Peyer's patch (tissue), 4 donors: Measurements from ENCODE around the gene TIMM22. TPM values are rescaled to one million over a fixed set of nuclear protein-coding genes. Genes with fewer than 3 reads are reported as not detected.
A peak's percentile ranks its signal among the peaks of the same experiment; 100 is the strongest.

ENCODE experiments used
- DNase-seq, 3 donors: peaks; one replicate each; pipeline ENCODE4 v3.0.0-alpha.2; 2017 to 2019
- H3K27ac ChIP-seq, 4 donors: fragments of 200-600 bp; sonication (generic); one replicate each; pipeline ENCODE4 v1.5.1; 2016 to 2019
- H3K27me3 ChIP-seq, 2 donors: fragments of 200-600 bp; sonication (generic); one replicate each; pipeline ENCODE4 v1.5.1; 2019
- H3K36me3 ChIP-seq, 3 donors: fragments of 200-600 bp; sonication (generic); one replicate each; pipeline ENCODE4 v1.5.1; 2016 to 2019
- H3K4me1 ChIP-seq, 4 donors: fragments of 200-600 bp; sonication (generic); one replicate each; pipeline ENCODE4 v1.5.1; 2016 to 2019
- H3K4me3 ChIP-seq, 4 donors: fragments of 200-600 bp; sonication (generic); 1 replicate in 3 of 4; 2 replicates in 1 of 4; pipeline ENCODE4 v1.5.1; 2016 to 2019; ENCODE audit warnings: mild to moderate bottlenecking in 1 of 4
- H3K9me3 ChIP-seq, 4 donors: fragments of 200-600 bp; sonication (generic); one replicate each; pipeline ENCODE4 v1.5.1; 2016 to 2019; ENCODE audit warnings: mild to moderate bottlenecking in 1 of 4
- CTCF ChIP-seq, 6 experiments: fragments of 450-650 bp in 4 of 6; fragments of 200-600 bp in 2 of 6; sonication (generic) in 1 of 6; IDR thresholded peaks; one replicate each; pipeline ENCODE4 v1.5.1; 2017 to 2019; ENCODE audit warnings: antibody characterized with exemption in 6 of 6, mild to moderate bottlenecking in 3 of 6, moderate library complexity in 1 of 6
- POLR2A ChIP-seq, 2 donors: fragments of 450-650 bp; IDR thresholded peaks; one replicate each; pipeline ENCODE4 v1.5.1; 2017; ENCODE audit warnings: antibody characterized with exemption in 2 of 2, mild to moderate bottlenecking in 2 of 2, moderate library complexity in 2 of 2
- total RNA-seq, 4 donors: library from RNA; depleted of rRNA; stranded (reverse); fragments of >200 nt; gene quantifications; one replicate each; pipeline ENCODE4 v1.1.0, GENCODE V29; 2016

TIMM22 gene
- total RNA-seq, 4 donors from 2014 or later: 9.0 to 18.2 (median 11.2) TPM

- Histone ChIP-seq H3K4me3 (no peak overlapping the region), H3K4me1 (peaks cover 0 to 74% (median 8%) of the 10 kb centered on the region in 4 donors), H3K36me3 (peaks cover 0 to 71% (median 0%) of the 10 kb centered on the region in 3 donors), H3K27ac (peak overlapping the region in 3 of 4 donors; percentile 40 to 76 (median 74)), H3K27me3 (no peaks in the 10 kb centered on the region), H3K9me3 (no peaks in the 10 kb centered on the region)
- no peak for DNase-seq
- no peak for TF ChIP-seq CTCF (IDR thresholded peaks at IDR 0.05)
- no peak for TF ChIP-seq POLR2A (IDR thresholded peaks at IDR 0.05)
These were observed 4.9 kb downstream of the TIMM22 start for GRCh38 chr17:1001640-1002411.

- no peak for DNase-seq
- H3K4me1 ChIP-seq: peaks cover 0 to 73% (median 8%) of the 10 kb centered on the region in 4 donors
These were observed 5.5 kb downstream of the TIMM22 start for GRCh38 chr17:1002412-1002753.

DNA sequence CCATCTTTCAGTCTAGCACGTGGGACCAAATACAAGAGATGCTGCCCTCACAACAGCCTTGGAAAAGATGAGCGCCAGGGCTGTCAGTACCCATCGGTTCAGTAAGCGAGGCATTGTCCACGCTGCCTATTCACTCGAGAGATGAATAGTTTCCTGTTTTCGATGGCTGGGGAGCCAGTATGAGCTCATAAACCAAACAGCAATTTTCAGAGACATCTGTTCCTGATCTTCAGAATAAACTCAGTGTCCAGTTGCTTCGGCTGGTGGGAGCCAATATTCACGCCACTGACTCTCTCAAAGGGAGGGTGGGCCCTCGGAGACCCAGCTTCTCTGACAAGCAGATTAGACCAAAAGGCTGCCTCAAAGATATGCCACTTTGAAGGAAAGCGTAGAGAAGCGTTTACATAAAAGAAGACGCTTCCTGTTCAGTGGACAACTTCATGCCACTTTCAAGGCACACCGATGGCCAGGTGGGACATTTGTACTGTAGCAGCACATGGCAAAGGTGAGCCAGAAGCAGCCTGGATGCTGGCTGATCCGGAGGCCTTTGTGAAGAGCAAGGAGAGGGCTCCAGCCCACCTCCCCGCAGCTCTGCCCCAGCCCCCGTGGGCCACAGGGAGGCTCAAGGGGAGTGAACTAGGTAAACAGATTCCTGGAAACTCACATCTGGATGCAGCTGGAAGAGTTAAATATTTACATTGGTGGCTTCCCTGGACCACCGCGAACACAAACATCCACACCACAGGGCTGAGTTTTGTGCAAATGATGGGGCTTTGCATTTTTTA lies 6.0 kb downstream of the TIMM22 start:
- peaks cover 0 to 82% (median 0%) of the 10 kb centered on the region in 3 donors for H3K36me3 ChIP-seq
- H3K4me3 ChIP-seq: no peak overlapping the region
- no peaks in the 10 kb centered on the region for H3K9me3 ChIP-seq
- no peak for TF ChIP-seq CTCF (IDR thresholded peaks at IDR 0.05)
- no peaks in the 10 kb centered on the region for H3K27me3 ChIP-seq
- no peak for DNase-seq
- peak overlapping the region in 3 of 4 donors; percentile 40 to 76 (median 74) for H3K27ac ChIP-seq
- peaks cover 0 to 67% (median 3%) of the 10 kb centered on the region in 4 donors for H3K4me1 ChIP-seq

More at GRCh38 chr17:1002412-1002753, 5.5 kb downstream of the TIMM22 start:
- TF ChIP-seq CTCF (IDR thresholded peaks at IDR 0.05) (no peak), POLR2A (IDR thresholded peaks at IDR 0.05) (no peak)
- no peaks in the 10 kb centered on the region for H3K27me3 ChIP-seq
- H3K36me3 ChIP-seq: peaks cover 0 to 76% (median 0%) of the 10 kb centered on the region in 3 donors
- peak overlapping the region in 3 of 4 donors; percentile 40 to 76 (median 74) for H3K27ac ChIP-seq
- H3K4me3 ChIP-seq: no peak overlapping the region
- H3K9me3 ChIP-seq: no peaks in the 10 kb centered on the region

DNA sequence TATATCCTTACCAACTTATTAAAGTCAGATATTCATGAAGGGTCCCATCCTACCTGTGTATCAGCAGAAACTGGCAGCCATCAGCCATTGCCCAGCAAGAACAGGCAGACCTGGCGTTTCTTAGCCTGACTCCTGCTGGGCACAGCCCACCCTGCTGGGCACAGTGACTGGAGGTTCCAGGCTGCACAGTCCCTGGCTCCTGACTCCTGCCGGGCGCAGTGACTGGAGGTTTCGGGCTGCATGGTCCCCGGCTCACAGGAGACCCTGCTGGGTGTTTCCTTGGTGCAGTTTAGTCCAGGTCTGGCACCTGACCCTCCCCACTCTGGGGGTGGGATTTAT lies 6.7 kb downstream of the TIMM22 start:
- H3K9me3 ChIP-seq: no peaks in the 10 kb centered on the region
- no peak overlapping the region for H3K4me3 ChIP-seq
- H3K27me3 ChIP-seq: no peaks in the 10 kb centered on the region
- H3K4me1 ChIP-seq: peaks cover 0 to 61% (median 0%) of the 10 kb centered on the region in 4 donors
- H3K36me3 ChIP-seq: peaks cover 0 to 88% (median 0%) of the 10 kb centered on the region in 3 donors
- peak overlapping the region in 2 of 4 donors; percentile 34 to 76 for H3K27ac ChIP-seq
- no peak for TF ChIP-seq POLR2A (IDR thresholded peaks at IDR 0.05)
- TF ChIP-seq CTCF (IDR thresholded peaks at IDR 0.05): no peak
- no peak for DNase-seq

DNA sequence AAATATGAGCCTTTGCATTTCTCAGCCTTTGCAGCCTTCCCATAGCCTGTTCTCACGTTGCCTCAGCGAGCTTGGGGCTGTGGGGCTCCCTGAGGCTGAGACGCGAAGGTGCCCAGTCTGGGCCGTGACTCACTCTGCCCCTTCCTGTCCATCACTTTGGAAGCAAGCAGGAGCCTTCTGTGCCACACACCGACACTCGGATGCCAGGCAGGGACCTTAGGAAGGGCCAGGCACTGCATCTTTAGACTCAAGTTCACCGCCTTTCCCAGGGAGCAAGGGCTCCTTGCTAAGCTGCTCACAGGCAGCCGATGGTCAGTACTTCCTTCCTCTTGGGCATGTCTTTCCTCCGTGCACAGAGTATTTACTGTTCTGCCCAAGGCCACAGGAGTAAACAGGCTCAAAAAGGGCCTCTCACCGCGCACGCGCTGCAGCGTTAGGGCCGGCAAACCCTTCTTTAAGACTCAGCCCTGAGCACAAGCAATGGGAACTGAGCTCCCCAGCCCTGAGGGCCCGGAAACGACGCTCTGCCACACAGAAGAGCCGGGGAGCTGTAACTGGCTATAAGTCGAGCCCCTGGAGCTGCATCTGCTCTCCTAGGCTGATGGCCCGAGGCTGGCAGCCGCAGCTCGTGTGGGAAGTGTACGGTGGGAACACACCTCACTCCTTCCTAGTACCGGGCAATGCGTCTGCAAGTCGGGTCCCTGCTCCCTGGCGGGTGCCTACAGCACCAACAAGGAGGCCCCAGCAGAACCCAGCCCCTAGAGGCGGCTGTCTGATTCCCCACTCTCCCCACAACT lies 7.2 kb downstream of the TIMM22 start:
- no peak for DNase-seq
- Histone ChIP-seq H3K27me3 (no peaks in the 10 kb centered on the region), H3K4me1 (peaks cover 0 to 57% (median 0%) of the 10 kb centered on the region in 4 donors), H3K9me3 (no peaks in the 10 kb centered on the region), H3K36me3 (peaks cover 0 to 93% (median 0%) of the 10 kb centered on the region in 3 donors), H3K27ac (peak overlapping the region in 2 of 4 donors; percentile 34 to 76), H3K4me3 (no peak overlapping the region)
- TF ChIP-seq CTCF (IDR thresholded peaks at IDR 0.05) (no peak), POLR2A (IDR thresholded peaks at IDR 0.05) (no peak)
